Smooth muscle cell (in vitro differentiated cells): ENCODE measurements around the gene ANKRD2. TPM values are rescaled to one million over a fixed set of nuclear protein-coding genes. Genes with fewer than 3 reads are reported as not detected.

Source experiments
- DNase-seq: peaks from one replicate; lab custom pipeline; 2025; ENCODE audit not compliant: unreplicated experiment; lab: John Stamatoyannopoulos, UW
- H2AFZ ChIP-seq: fragments of 200-600 bp; sonication (generic); 2 replicates; pipeline ENCODE4 v1.6.0; 2016; ENCODE audit warnings: antibody characterized with exemption, low read depth, mild to moderate bottlenecking
- H3F3A ChIP-seq: fragments of 200-600 bp; sonication (generic); 2 replicates; pipeline ENCODE4 v1.6.0; 2017; ENCODE audit warnings: antibody characterized with exemption, low read depth
- H3K27ac ChIP-seq: fragments of 200-600 bp; sonication (generic); 2 replicates; pipeline ENCODE4 v1.5.1; 2016; ENCODE audit warnings: low read depth, mild to moderate bottlenecking
- H3K27me3 ChIP-seq: fragments of 200-600 bp; sonication (generic); 2 replicates; pipeline ENCODE4 v1.6.1; 2016; ENCODE audit warnings: low read depth, mild to moderate bottlenecking
- H3K36me3 ChIP-seq: fragments of 200-600 bp; sonication (generic); 2 replicates; pipeline ENCODE4 v1.5.1; 2016; ENCODE audit warnings: low read depth
- H3K4me1 ChIP-seq: fragments of 200-600 bp; sonication (generic); 2 replicates; pipeline ENCODE4 v1.5.1; 2016; ENCODE audit warnings: low read depth
- H3K4me2 ChIP-seq: fragments of 200-600 bp; sonication (generic); 2 replicates; pipeline ENCODE4 v1.6.0; 2016; ENCODE audit warnings: mild to moderate bottlenecking
- H3K4me3 ChIP-seq: fragments of 200-600 bp; sonication (generic); 2 replicates; pipeline ENCODE4 v1.5.1; 2016; ENCODE audit warnings: mild to moderate bottlenecking
- H3K79me2 ChIP-seq: fragments of 200-600 bp; sonication (generic); 2 replicates; pipeline ENCODE4 v1.6.0; 2016; ENCODE audit warnings: low read depth, mild to moderate bottlenecking
- H3K9ac ChIP-seq: fragments of 200-600 bp; sonication (generic); 2 replicates; pipeline ENCODE4 v1.6.0; 2016; ENCODE audit warnings: low read depth
- H3K9me3 ChIP-seq: fragments of 200-600 bp; sonication (generic); replicated peaks from 2 replicates; pipeline ENCODE4 v1.5.1; 2016; ENCODE audit warnings: low read depth
- H4K20me1 ChIP-seq: fragments of 200-600 bp; sonication (generic); 2 replicates; pipeline ENCODE4 v1.6.0; 2016; ENCODE audit warnings: low read depth
- CTCF ChIP-seq: fragments of 200-600 bp; sonication (generic); IDR thresholded peaks from 2 replicates; pipeline ENCODE4 v1.5.1; 2017; ENCODE audit warnings: borderline replicate concordance, mild to moderate bottlenecking, antibody characterized with exemption; ENCODE audit not compliant: insufficient read depth, poor library complexity, severe bottlenecking
- WGBS: methylation state at CpG from one replicate; pipeline ENCODE4 v1.1.7; 2016; ENCODE audit warnings: low lambda C conversion rate; 5-methylcytosine and 5-hydroxymethylcytosine counted together
- polyA plus RNA-seq: library from polyadenylated mRNA; unstranded; fragments of >200 nt; fragmentation: Nextera tagmentation; extraction: Ambion mirVana; gene quantifications from 2 replicates; pipeline ENCODE4 v1.2.1, GENCODE V29; 2016
- total RNA-seq: library from RNA; depleted of rRNA; stranded (reverse); fragments of >200 nt; gene quantifications from 2 replicates; pipeline ENCODE4 v1.2.3, GENCODE V29; 2014

Gene ANKRD2
- total and polyA plus RNA-seq, 2 experiments from 2014 or later = 0.30 TPM; not detected in 1

GRCh38 chr10:97570789-97571471, 1.6 kb upstream of the ANKRD2 start:
- WGBS = 84% methylated on average over 5 of the region's 5 CpGs
- Histone ChIP-seq H3K9ac (no peak overlapping the region), H3K27me3 (no peaks in the 10 kb centered on the region), H3K79me2 (peaks cover 8% of the 10 kb centered on the region), H3K9me3 (no peaks in the 10 kb centered on the region), H2AFZ (no peak overlapping the region), H3K4me3 (no peak overlapping the region), H3K4me2 (no peak overlapping the region), H3F3A (peaks cover 5% of the 10 kb centered on the region), H3K36me3 (no peaks in the 10 kb centered on the region), H4K20me1 (peaks cover 11% of the 10 kb centered on the region), H3K4me1 (peaks cover 7% of the 10 kb centered on the region), H3K27ac (peak overlapping the region; percentile 70)
- DNase-seq = no peak
- TF ChIP-seq CTCF = no peak

DNA sequence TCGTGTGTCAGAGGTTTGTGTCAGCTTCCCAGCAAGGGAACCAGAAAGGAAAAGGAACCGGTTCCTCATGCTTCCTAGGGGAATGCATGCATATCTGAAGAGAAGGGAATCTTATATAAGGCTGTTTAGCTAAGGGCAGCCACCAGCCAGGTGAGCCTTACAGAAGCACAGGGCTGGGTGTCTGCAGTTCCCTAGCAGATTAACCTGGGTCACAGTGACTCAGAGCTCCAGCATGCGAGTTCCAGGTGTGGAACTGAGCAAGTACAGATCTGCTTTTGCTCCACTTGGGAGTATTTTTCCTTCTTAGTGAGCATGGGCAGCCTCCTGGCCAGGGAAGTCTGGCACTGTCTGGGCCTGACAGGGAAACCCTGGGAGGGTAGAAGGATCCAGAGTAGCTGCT, 957 bp upstream of the ANKRD2 start:
- H3K27me3 ChIP-seq = no peaks in the 10 kb centered on the region
- peaks cover 4% of the 10 kb centered on the region for H4K20me1 ChIP-seq
- H3K9ac ChIP-seq = no peak overlapping the region
- peaks cover 4% of the 10 kb centered on the region for H3K79me2 ChIP-seq
- H3K27ac ChIP-seq = peak overlapping the region; percentile 70
- H3K4me1 ChIP-seq = peaks cover 7% of the 10 kb centered on the region
- no peaks in the 10 kb centered on the region for H3K9me3 ChIP-seq
- H2AFZ ChIP-seq = no peak overlapping the region
- no peak for DNase-seq
- no peak overlapping the region for H3K4me2 ChIP-seq
- TF ChIP-seq CTCF = no peak
- H3F3A ChIP-seq = peaks cover 5% of the 10 kb centered on the region
- no peak overlapping the region for H3K4me3 ChIP-seq
- 68% methylated on average over 3 of the region's 3 CpGs for WGBS
- no peaks in the 10 kb centered on the region for H3K36me3 ChIP-seq

DNA sequence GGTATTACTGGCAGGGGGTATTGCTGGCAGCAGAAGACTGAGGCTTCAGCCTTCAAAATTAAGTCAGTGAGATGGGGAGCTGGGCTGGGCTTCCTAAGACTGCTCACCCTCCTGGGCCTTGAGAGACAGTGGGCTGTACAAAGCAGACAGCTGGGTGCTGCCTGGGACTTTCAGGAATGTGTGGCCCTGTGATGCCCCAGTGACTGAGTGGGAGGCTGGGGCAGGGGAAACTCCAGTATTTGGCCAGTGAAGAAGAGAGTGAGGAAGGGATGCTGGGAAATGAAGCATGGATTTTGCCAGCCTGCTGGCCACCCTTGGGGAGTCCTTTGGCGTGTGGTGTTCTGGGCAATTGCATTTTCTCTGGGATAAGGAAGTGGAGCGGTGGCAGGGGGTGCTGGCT, 442 bp downstream of the ANKRD2 start:
- no peak overlapping the region for H2AFZ ChIP-seq
- peaks cover 7% of the 10 kb centered on the region for H3K4me1 ChIP-seq
- no peak for TF ChIP-seq CTCF
- H3K9me3 ChIP-seq = no peaks in the 10 kb centered on the region
- WGBS = 100% methylated on average over 2 of the region's 2 CpGs
- H3K36me3 ChIP-seq = no peaks in the 10 kb centered on the region
- H3F3A ChIP-seq = peaks cover 5% of the 10 kb centered on the region
- DNase-seq = no peak
- H3K9ac ChIP-seq = no peak overlapping the region
- peak overlapping the region; percentile 70 for H3K27ac ChIP-seq
- H3K4me3 ChIP-seq = no peak overlapping the region
- no peak overlapping the region for H3K4me2 ChIP-seq
- no peaks in the 10 kb centered on the region for H3K27me3 ChIP-seq
- H3K79me2 ChIP-seq = no peaks in the 10 kb centered on the region
- H4K20me1 ChIP-seq = no peaks in the 10 kb centered on the region

- Histone ChIP-seq H2AFZ (no peak overlapping the region), H3K4me3 (no peak overlapping the region), H3F3A (peaks cover 5% of the 10 kb centered on the region), H3K27me3 (no peaks in the 10 kb centered on the region), H3K27ac (peak overlapping the region; percentile 70), H3K9me3 (no peaks in the 10 kb centered on the region), H3K4me2 (no peak overlapping the region), H3K9ac (no peak overlapping the region), H3K4me1 (peaks cover 7% of the 10 kb centered on the region), H4K20me1 (no peaks in the 10 kb centered on the region), H3K79me2 (no peaks in the 10 kb centered on the region), H3K36me3 (no peaks in the 10 kb centered on the region)
- no peak for DNase-seq
- TF ChIP-seq CTCF = no peak
- WGBS = 47% methylated on average over 2 of the region's 2 CpGs
Measured at GRCh38 chr10:97573672-97574071, 1.1 kb downstream of the ANKRD2 start.
